Ovary (tissue), 9 donors: ENCODE results near the gene TAOK1. TPM values are rescaled to one million over a fixed set of nuclear protein-coding genes. Genes with fewer than 3 reads are reported as not detected.
A peak's percentile ranks its signal among the peaks of the same experiment; 100 is the strongest.

Source experiments
- DNase-seq, 5 donors: peaks; one replicate each; pipeline ENCODE4 v3.0.0-alpha.2; 2019 to 2020
- H3K27ac ChIP-seq, 2 donors: fragments of 200-600 bp; one replicate each; pipeline versions ENCODE4 v1.5.1 to v1.8.0; 2019 to 2022
- H3K27me3 ChIP-seq: fragments of 200-600 bp; one replicate; pipeline ENCODE4 v1.8.0; 2022
- H3K36me3 ChIP-seq: fragments of 200-600 bp; sonication (generic); one replicate; pipeline ENCODE4 v1.5.1; 2019
- H3K4me1 ChIP-seq: one replicate; pipeline ENCODE4 v1.8.1; 2013; ENCODE audit warnings: mild to moderate bottlenecking, moderate library complexity; ENCODE audit not compliant: insufficient read depth
- H3K4me3 ChIP-seq: fragments of 200-600 bp; sonication (generic); one replicate; pipeline ENCODE4 v1.5.1; 2017
- H3K9me3 ChIP-seq, 2 donors: fragments of 200-600 bp in 1 of 2; sonication (generic) in 1 of 2; one replicate each; pipeline versions ENCODE4 v1.5.1 to v1.8.1; 2013 to 2019; ENCODE audit warnings: mild to moderate bottlenecking in 1 of 2, moderate library complexity in 1 of 2
- EP300 ChIP-seq: sonication (generic); formaldehyde crosslinking; IDR thresholded peaks from one replicate; pipeline ENCODE4 v1.6.1; 2017; ENCODE audit warnings: antibody characterized with exemption
- POLR2A ChIP-seq: fragments of 450-650 bp; IDR thresholded peaks from one replicate; pipeline ENCODE4 v1.6.1; 2017; ENCODE audit warnings: antibody characterized with exemption, mild to moderate bottlenecking, moderate library complexity
- WGBS, 3 donors: extraction: QIAGEN DNeasy Blood & Tissue Kit in 1 of 3; methylation state at CpG; one replicate each; pipeline versions ENCODE4 v1.1.5 to v1.1.7; 2013 to 2017; 5-methylcytosine and 5-hydroxymethylcytosine counted together
- intact Hi-C, 4 donors: fragments of 100-400 bp; cut with DNase I; formaldehyde crosslinking; loops; one replicate each; pipeline versions ENCODE4 v1.11.0 to v1.15.1; 2022 to 2023
- polyA plus RNA-seq, 2 donors: library from polyadenylated mRNA; stranded (reverse); fragments of 200-250 nt in 1 of 2; fragments of 350-450 nt in 1 of 2; fragmentation: Illumina TruSeq in 1 of 2; extraction: RNeasy Lipid Tissue Mini Kit (QIAGEN cat#74804) in 1 of 2; gene quantifications; one replicate each; pipeline ENCODE4 v1.2.3, GENCODE V29; 2013 to 2014
- total RNA-seq, 7 donors: library from RNA; depleted of rRNA in 2 of 7; stranded (reverse); fragments of >200 nt in 2 of 7; fragmentation: NEBNext Ultra II Directional in 3 of 7; extraction: Animal tissue kit (Norgen Biotek cat#: 25700) in 3 of 7; gene quantifications; one replicate each; pipeline versions ENCODE4 v1.1.0 to v1.2.4, GENCODE V29; 2016 to 2023
- TF ChIP-seq, protein P1 (sequence below), 3 donors: fragments of 450-650 bp in 2 of 3; fragments of 200-600 bp in 1 of 3; IDR thresholded peaks; one replicate each; pipeline versions ENCODE4 v1.5.1 to v1.8.0; 2016 to 2022; ENCODE audit warnings: antibody characterized with exemption in 3 of 3, mild to moderate bottlenecking in 1 of 3
- donor health status: DM: no; HTN: no; CAD: no; lungs with moderate emphysema.
- donor health status: DM: no; HTN: no; CAD: no.
- donor health status: Bipolar disorder and iron deficiency.
- donor health status: DM: yes; HTN: yes; CAD: no.
- donor health status: DM: no; HTN: no; CAD: no.
- donor health status: DM: yes; HTN: yes; CAD: no.

TAOK1 gene
- total and polyA plus RNA-seq, 9 donors = 8.7 to 66.5 (median 49.6) TPM

DNA sequence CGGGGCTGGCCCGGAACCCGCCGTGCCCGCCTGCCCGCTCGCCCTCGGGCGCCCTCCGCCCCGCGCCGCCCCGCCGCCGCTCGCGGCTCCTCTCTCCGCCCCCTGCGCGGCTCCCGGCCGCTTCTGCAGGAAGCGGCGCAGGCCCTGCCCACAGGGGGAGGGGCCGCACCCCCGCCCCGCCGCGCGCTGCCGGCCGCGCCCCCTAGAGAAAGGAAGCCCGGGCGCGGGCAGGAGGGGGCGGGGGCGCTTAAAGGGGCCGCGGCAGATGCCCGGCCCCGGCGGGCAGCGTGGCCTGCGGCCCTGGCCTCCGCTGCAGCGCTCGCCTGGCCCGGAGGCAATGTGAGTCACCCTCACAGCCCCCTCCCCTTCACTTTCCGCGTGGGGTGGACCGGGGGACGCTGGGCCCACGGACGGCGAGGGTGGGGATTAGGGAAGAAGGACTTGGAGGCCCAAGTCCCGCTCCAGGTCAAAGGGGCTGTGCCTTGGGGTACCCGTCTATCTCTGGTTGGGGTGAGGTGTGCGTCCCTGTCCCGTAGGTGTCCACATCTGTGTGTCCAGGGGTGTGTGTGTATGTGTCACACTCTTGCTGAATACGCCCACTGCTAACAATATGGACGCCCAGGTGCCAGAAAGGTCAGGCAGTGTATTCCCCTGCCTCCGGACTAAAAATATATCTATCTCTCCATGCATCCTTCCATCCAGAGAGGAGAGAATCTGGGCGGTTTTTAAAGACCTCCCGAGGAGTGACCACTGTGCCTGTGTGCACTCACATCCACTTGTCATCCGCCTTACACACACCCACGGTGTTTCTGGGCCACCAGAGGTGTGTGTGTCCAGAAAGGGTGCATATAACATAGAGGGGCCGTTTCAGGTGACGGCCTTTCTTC lies 199.6 kb downstream of the TAOK1 start, which contains the start of gene GIT1:
Gene GIT1 (minus strand): TSS at position 125 of the 887 bp plus-strand sequence. CDS start 270 bp downstream, outside the sequence.
- intact Hi-C loops = loop anchor here in 1 of 4 donors (10.0 kb wide), 1 partner anchor 335 kb away; no protein-coding TSS in a partner anchor

GRCh38 chr17:29590411-29591145 lies 200.4 kb downstream of the TAOK1 start:
- Histone ChIP-seq H3K27ac (peak overlapping the region; percentile 71 to 73), H3K4me3 (peak overlapping the region; percentile 41), H3K36me3 (no peaks in the 10 kb centered on the region), H3K9me3 (no peaks in the 10 kb centered on the region), H3K27me3 (no peaks in the 10 kb centered on the region), H3K4me1 (peaks cover 30% of the 10 kb centered on the region)
- TF ChIP-seq, protein P1, sequence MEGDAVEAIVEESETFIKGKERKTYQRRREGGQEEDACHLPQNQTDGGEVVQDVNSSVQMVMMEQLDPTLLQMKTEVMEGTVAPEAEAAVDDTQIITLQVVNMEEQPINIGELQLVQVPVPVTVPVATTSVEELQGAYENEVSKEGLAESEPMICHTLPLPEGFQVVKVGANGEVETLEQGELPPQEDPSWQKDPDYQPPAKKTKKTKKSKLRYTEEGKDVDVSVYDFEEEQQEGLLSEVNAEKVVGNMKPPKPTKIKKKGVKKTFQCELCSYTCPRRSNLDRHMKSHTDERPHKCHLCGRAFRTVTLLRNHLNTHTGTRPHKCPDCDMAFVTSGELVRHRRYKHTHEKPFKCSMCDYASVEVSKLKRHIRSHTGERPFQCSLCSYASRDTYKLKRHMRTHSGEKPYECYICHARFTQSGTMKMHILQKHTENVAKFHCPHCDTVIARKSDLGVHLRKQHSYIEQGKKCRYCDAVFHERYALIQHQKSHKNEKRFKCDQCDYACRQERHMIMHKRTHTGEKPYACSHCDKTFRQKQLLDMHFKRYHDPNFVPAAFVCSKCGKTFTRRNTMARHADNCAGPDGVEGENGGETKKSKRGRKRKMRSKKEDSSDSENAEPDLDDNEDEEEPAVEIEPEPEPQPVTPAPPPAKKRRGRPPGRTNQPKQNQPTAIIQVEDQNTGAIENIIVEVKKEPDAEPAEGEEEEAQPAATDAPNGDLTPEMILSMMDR (IDR thresholded peaks at IDR 0.05) = no peak
- no peak for TF ChIP-seq EP300
- TF ChIP-seq POLR2A = no peak
- peak; percentile 28 to 64 (median 57) for DNase-seq
- intact Hi-C loops = no loop called here
- 10 to 17% (median 12%) methylated on average over 30 of the region's 30 CpGs for WGBS, 3 donors

More for the DNA sequence above, 199.6 kb downstream of the TAOK1 start, which contains the start of gene GIT1:
- no peaks in the 10 kb centered on the region for H3K9me3 ChIP-seq
- peaks cover 29% of the 10 kb centered on the region for H3K4me1 ChIP-seq
- peak within 1 kb of the TSS; percentile 71 to 73 for H3K27ac ChIP-seq
- H3K36me3 ChIP-seq = no peaks in the 10 kb centered on the region
- WGBS, 3 donors = 4 to 7% (median 5%) methylated on average over 39 to 70 of the region's 70 CpGs
- peak; percentile 27 for TF ChIP-seq POLR2A
- TF ChIP-seq, protein P1 (IDR thresholded peaks at IDR 0.05) = no peak
- peak; percentile 81 to 90 (median 86) for DNase-seq
- H3K4me3 ChIP-seq = peak within 1 kb of the TSS; percentile 86
- no peaks in the 10 kb centered on the region for H3K27me3 ChIP-seq

- intact Hi-C loops = no loop called here
- peak in 3 of 5 donors; percentile 71 to 79 (median 76) for DNase-seq
- Histone ChIP-seq H3K36me3 (no peaks in the 10 kb centered on the region), H3K27ac (peak overlapping the region; percentile 50 to 71), H3K27me3 (no peaks in the 10 kb centered on the region), H3K9me3 (no peaks in the 10 kb centered on the region), H3K4me1 (peaks cover 29% of the 10 kb centered on the region), H3K4me3 (peak overlapping the region; percentile 28)
- TF ChIP-seq, protein P1 (IDR thresholded peaks at IDR 0.05) = no peak
- TF ChIP-seq POLR2A (no peak), EP300 (no peak)
- WGBS, 3 donors = 0 to 1% (median 1%) methylated on average over 31 of the region's 31 CpGs
Observed at GRCh38 chr17:29591146-29591736, 201.1 kb downstream of the TAOK1 start.
